Tibial artery (tissue), 4 donors: Measurements from ENCODE around the gene GBP5.
"Not testable (repeated sequence)": the region's sequence is repeated elsewhere in the genome, so short reads cannot be mapped to it uniquely, and the experiment has no call there.

Experiments used
- DNase-seq, 2 donors: peaks; one replicate each; pipeline ENCODE4 v3.0.0-alpha.2; 2019
- H3K27ac ChIP-seq, 2 donors: fragments of 200-600 bp; sonication (generic) in 1 of 2; 1 replicate in 1 of 2; 2 replicates in 1 of 2; pipeline ENCODE4 v1.5.1; 2018 to 2019; ENCODE audit warnings: mild to moderate bottlenecking in 1 of 2
- H3K27me3 ChIP-seq, 2 donors: fragments of 200-600 bp; sonication (generic) in 1 of 2; one replicate each; pipeline versions ENCODE4 v1.5.1 to v1.6.0; 2016 to 2019
- H3K36me3 ChIP-seq, 3 donors: fragments of 200-600 bp; sonication (generic) in 2 of 3; one replicate each; pipeline ENCODE4 v1.5.1; 2016 to 2019; ENCODE audit warnings: mild to moderate bottlenecking in 2 of 3
- H3K4me1 ChIP-seq, 4 donors: fragments of 200-600 bp; sonication (generic) in 2 of 4; 1 replicate in 3 of 4; 2 replicates in 1 of 4; pipeline ENCODE4 v1.5.1; 2016 to 2019
- H3K4me3 ChIP-seq, 2 donors: fragments of 200-600 bp; sonication (generic) in 1 of 2; 1 replicate in 1 of 2; 2 replicates in 1 of 2; pipeline ENCODE4 v1.5.1; 2018 to 2019; ENCODE audit warnings: mild to moderate bottlenecking in 2 of 2
- H3K9me3 ChIP-seq, 3 donors: fragments of 200-600 bp; sonication (generic) in 1 of 3; one replicate each; pipeline ENCODE4 v1.5.1; 2016 to 2019
- intact Hi-C: fragments of 100-400 bp; cut with DNase I; formaldehyde crosslinking; loops from one replicate; pipeline ENCODE4 v1.15.0; 2023; ENCODE audit warnings: low total_unique reads
- TF ChIP-seq, protein P1 (sequence below), 2 experiments: fragments of 200-600 bp in 1 of 2; fragments of 450-650 bp in 1 of 2; IDR thresholded peaks; one replicate each; pipeline ENCODE4 v1.5.1; 2017 to 2019; ENCODE audit warnings: antibody characterized with exemption in 2 of 2, mild to moderate bottlenecking in 1 of 2, moderate library complexity in 1 of 2

GBP5 gene

DNA sequence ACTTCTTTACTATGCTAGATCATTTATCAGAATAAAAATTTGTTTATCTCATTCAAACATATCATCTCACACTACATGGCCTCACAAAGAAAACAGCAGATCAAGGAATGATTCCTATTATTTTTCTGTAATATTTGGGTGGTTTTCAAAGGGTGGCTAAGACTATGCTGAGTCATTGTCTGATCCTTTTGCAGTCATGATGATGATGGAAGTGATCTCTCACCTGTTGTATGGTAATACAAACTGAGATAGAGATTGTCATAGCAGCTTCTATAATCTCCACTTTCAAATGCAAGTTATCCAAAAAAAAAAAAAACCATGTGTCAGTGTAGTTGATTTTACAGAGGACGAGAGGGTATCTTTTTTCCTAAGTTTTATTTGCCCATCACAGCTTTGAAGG, 37.2 kb upstream of the GBP5 start:
- intact Hi-C loops, result no loop called here
- Histone ChIP-seq H3K4me3 (no peak overlapping the region), H3K36me3 (no peaks in the 10 kb centered on the region), H3K9me3 (no peaks in the 10 kb centered on the region), H3K27me3 (no peaks in the 10 kb centered on the region), H3K27ac (no peak overlapping the region), H3K4me1 (peaks cover 0 to 22% (median 7%) of the 10 kb centered on the region in 4 donors)
- TF ChIP-seq, protein P1, sequence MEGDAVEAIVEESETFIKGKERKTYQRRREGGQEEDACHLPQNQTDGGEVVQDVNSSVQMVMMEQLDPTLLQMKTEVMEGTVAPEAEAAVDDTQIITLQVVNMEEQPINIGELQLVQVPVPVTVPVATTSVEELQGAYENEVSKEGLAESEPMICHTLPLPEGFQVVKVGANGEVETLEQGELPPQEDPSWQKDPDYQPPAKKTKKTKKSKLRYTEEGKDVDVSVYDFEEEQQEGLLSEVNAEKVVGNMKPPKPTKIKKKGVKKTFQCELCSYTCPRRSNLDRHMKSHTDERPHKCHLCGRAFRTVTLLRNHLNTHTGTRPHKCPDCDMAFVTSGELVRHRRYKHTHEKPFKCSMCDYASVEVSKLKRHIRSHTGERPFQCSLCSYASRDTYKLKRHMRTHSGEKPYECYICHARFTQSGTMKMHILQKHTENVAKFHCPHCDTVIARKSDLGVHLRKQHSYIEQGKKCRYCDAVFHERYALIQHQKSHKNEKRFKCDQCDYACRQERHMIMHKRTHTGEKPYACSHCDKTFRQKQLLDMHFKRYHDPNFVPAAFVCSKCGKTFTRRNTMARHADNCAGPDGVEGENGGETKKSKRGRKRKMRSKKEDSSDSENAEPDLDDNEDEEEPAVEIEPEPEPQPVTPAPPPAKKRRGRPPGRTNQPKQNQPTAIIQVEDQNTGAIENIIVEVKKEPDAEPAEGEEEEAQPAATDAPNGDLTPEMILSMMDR (IDR thresholded peaks at IDR 0.05), result no peak
- DNase-seq, result no peak

DNA sequence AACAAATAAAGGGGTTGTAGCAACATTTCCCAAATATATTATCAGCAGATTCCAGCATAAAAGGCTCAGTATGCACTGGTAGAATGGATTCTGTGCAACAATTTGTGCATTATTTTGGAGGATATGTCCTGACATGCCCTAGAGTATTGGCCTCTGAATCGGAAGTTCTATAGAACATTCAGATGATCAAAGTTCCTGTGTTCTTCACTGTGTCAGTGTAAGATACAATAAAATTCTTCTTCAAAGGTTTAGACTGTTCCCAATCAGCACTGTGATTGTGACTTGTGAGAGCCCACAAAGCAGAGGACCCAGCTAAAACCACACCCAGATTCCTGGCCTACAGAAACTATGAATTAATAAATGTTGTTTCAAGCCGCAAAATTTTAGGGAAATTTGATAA, 33.6 kb upstream of the GBP5 start:
- Histone ChIP-seq H3K4me1 (peaks cover 0 to 16% (median 7%) of the 10 kb centered on the region in 4 donors), H3K27me3 (no peaks in the 10 kb centered on the region), H3K9me3 (no peaks in the 10 kb centered on the region), H3K4me3 (no peak overlapping the region), H3K36me3 (no peaks in the 10 kb centered on the region), H3K27ac (no peak overlapping the region)
- TF ChIP-seq, protein P1 (IDR thresholded peaks at IDR 0.05), result no peak
- intact Hi-C loops, result no loop called here
- DNase-seq, result no peak

DNA sequence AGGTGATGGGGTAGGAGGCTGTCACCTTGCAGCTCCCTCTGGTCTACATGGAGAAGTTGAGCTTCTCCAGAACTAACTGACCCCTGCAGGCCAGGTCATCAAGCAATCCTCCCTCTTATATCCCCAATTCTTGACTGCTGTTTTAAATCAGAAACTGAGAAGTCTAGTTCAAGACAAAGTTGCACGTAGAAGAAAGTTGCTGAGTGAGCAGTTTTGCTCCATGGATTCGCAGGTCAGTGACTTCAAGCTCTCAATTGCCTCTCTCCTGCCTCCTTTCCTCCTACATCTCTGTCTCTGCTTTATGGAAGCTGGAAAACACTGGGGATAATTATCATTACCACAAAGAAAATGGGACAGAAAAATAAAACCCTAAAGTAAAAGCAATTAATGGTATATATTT, 32.8 kb upstream of the GBP5 start:
- H3K4me1 ChIP-seq, result peaks cover 0 to 8% (median 0%) of the 10 kb centered on the region in 4 donors

DNA sequence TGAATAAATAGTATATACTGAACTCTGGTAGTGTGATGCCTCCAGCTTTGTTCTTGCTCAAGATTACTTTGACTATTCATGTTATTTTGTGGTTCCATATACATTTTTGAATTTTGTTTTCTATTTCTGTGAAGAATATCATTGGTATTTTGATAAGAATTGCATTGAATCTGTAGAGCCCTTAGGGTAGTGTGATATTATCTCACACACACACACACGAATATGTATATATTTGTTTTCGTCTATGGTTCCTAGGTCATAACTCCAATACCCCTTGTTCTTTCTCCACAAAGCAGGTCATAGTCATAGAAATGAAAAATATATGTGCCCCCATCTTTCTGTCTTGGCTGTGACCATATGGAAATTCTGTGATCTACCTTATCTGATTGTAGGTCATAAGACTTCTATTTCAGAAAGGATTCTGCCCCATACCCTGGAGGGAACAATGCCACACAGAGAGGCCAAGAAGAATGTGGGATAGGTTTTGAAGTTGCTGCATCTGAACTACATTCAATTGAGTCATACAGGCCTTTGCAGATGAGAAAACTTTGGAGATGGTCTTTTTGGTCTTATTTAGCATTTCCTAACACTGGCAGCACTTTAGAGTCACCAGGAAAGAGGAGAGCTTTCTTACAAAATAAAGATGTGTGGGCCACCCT, 32.0 kb upstream of the GBP5 start:
- Histone ChIP-seq H3K4me1 (peaks cover 0 to under 1% (median 0%) of the 10 kb centered on the region in 4 donors), H3K9me3 (no peaks in the 10 kb centered on the region), H3K27ac (no peak overlapping the region), H3K27me3 (no peaks in the 10 kb centered on the region), H3K4me3 (no peak overlapping the region), H3K36me3 (no peaks in the 10 kb centered on the region)
- no peak for DNase-seq
- TF ChIP-seq, protein P1 (IDR thresholded peaks at IDR 0.05), result no peak
- intact Hi-C loops, result no loop called here

More for the DNA sequence above, 32.8 kb upstream of the GBP5 start:
- intact Hi-C loops, result no loop called here
- Histone ChIP-seq H3K27ac (no peak overlapping the region), H3K9me3 (no peaks in the 10 kb centered on the region), H3K4me3 (no peak overlapping the region), H3K36me3 (no peaks in the 10 kb centered on the region), H3K27me3 (no peaks in the 10 kb centered on the region)
- DNase-seq, result no peak
- TF ChIP-seq, protein P1 (IDR thresholded peaks at IDR 0.05), result no peak

DNA sequence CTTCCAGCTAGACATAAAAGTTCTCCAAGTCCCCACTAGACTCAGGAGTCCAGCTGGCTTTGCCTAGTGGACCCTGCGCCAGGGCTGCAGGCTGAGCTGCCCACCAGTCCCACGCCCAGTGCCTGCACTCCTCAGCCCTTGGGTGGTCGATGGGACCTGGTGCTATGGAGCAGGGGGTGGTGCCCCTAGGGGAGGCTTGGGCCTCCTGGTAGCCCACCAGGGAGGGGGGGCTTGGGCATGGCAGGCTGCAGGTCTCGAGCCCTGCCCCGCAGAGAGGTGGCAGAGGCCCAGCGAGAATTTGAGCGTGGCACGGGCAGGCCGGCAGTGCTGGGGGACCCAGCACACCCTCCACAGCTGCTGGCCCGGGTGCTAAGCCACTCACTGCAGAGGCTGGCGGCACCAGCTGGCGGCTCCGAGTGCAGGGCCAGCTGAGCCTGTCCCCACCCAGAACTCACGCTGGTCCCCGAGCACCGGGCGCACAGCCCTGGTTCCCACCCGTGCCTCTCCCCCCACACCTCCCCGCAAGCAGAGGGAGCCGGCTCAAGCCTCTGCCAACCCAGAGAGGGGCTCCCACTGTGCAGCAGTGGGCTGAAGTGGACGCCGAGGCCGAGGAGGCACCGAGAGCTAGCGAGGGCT, 30.2 kb upstream of the GBP5 start:
- no peaks in the 10 kb centered on the region for H3K36me3 ChIP-seq
- H3K9me3 ChIP-seq, result no peaks in the 10 kb centered on the region
- TF ChIP-seq, protein P1 (IDR thresholded peaks at IDR 0.05), result no peak
- no peak for DNase-seq
- H3K4me3 ChIP-seq, result no peak overlapping the region
- intact Hi-C loops, result no loop called here
- H3K27ac ChIP-seq, result no peak overlapping the region
- no peaks in the 10 kb centered on the region for H3K4me1 ChIP-seq
- H3K27me3 ChIP-seq, result no peaks in the 10 kb centered on the region

DNA sequence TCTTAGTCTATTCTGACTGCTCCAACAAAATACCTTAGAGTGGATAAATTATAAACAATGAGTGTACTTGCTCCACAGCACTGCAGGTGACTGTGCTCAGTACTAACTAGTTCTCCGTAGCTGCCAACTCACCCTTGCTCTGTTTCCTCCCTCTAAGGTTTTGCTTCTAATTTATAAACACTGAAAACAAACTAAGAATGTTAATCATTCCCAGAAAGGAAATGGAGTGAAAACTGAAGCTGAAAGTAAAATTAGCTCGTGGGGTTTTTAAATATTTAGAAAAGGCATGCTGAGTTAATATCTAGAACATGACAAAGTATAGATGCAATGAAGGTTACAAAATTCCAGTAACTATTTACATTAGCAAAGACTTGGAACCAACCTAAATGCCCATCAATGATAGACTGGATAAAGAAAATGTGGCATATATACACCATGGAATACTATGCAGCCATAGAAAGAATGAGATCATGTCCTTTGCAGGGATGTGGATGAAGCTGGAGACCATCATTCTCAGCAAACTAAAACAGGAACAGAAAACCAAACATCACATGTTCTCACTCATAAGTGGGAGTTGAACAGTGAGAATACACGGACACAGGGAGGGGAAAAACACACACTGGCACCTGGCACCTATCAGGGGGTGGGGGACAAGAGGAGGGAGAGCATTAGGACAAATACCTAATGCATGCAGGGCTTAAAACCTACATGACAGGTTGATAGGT, 27.2 kb upstream of the GBP5 start:
- H3K9me3 ChIP-seq, intact Hi-C loops, H3K27ac ChIP-seq, H3K27me3 ChIP-seq, DNase-seq, H3K4me1 ChIP-seq, H3K4me3 ChIP-seq, H3K36me3 ChIP-seq: not testable (repeated sequence)
